Measurements from ENCODE around the gene AKAP6.

AKAP6 gene

GRCh38 chr14:32494609-32495434 lies 165.7 kb downstream of the AKAP6 start:
- no peak for DNase-seq

GRCh38 chr14:32495435-32495734 lies 166.3 kb downstream of the AKAP6 start:
- no peak for DNase-seq

GRCh38 chr14:32497248-32497647 lies 168.2 kb downstream of the AKAP6 start:
- DNase-seq, result no peak

DNA sequence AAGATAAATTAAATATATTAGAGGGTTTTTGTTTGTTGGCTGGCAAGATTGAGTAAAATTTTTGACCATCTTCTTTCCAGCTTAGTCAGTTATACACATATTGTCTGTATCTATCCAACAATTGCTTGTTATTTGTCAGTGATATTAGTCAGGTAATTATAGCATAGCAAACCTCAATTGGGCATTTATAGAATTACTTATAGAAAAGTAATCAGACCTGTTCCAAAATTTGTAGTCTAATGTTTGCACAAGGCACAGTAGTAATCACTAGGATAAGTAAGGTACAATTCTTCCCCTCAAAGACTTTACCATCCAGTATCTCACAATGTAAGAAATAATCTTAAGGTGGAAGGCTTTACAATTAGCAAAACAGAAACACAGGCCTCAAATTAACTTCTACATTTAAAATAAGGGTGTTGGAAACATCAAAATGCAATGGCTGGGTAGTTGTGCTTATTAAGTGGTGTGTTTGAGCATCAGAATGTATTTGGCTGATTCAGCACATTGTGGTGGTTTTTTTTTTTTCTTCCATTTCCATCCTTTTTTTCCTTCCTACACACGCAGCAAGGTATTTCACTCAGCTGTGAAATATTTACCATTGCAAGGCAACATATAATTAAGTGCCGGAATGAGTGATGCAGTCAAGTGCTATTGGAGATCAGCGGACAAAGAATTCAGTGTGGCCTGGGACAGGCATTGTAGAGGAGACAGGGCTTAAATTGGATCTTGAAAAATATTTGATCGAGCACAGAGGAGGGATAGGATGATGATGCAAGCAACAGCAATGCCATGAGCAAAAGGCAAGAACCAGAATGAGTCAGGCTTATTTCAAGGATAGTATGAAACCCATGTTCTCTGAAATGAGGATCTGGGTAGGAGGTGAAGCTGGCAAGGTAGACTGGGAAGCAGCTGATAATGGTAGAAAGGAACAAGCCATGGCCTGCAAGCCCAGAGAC lies 178.2 kb downstream of the AKAP6 start:
- DNase-seq, result no peak

GRCh38 chr14:32508281-32508680 lies 179.2 kb downstream of the AKAP6 start:
- DNase-seq, result no peak

DNA sequence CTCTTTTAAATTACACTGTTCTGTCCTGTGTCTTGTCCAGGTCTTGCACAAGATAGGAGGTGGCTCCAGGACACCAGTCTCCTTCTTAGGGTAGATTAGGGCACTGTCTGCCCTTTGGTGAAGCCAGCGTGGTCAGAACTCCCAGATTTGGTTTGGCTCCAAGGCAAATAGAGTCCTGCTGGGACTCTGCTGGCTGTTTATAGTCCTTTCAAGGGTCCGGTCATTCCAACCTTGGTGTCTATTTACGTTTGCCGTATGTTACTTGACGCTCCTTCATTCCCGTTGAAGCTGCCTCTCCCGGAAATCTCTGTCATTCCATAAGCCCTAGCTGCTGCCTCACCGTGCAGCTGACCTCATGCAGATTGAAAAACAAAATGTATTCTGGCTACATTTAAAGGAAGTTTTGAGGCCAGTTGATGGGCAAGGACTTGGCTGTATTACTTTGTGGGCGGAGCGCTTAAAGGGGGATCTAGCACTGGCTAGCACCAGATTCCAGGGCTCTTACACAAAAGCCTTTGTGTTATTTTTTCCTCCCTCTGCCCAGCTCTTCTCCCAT lies 180.6 kb downstream of the AKAP6 start:
- no peak for DNase-seq

GRCh38 chr14:32510815-32511214 lies 181.7 kb downstream of the AKAP6 start:
- DNase-seq, result no peak

DNA sequence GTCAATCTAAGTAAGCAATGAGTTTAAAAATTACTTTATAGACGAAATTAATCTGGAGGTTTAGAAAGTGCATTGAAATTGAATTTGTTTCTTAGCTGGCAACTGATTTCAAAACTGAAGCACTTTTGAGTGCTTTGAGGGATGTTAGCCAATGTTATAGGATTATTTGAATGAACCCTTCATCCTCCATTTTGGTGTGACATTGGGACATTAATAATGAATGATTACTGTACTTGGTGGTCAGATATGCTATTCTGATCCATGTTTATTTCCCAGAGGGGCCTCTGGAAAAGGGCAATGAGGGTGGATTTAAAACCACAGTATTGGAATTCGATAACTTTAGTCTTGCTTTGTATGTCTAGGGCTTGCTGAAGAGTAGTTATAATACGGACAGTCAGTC lies 183.2 kb downstream of the AKAP6 start:
- DNase-seq, result no peak

DNA sequence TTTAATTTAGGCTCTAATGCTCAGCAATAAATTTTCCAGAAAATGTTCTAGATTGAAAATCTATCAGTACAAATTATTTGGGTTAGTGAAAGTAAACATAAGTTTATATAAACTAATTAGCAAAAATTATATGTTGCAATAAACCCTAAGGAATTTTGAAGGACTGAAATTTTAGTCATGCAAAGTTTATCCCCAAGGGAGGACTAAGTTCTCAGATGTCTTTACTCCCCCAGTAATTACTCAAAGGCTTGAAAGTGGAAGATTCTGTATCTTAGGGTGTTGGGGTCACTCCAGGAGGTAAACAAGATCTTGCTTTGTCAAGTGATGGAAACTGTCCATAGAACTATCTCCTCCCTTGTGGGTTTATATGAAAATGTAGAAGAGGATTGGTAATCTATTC lies 183.7 kb downstream of the AKAP6 start:
- no peak for DNase-seq

- no peak for DNase-seq
These were observed 184.5 kb downstream of the AKAP6 start for GRCh38 chr14:32513571-32514009.

DNA sequence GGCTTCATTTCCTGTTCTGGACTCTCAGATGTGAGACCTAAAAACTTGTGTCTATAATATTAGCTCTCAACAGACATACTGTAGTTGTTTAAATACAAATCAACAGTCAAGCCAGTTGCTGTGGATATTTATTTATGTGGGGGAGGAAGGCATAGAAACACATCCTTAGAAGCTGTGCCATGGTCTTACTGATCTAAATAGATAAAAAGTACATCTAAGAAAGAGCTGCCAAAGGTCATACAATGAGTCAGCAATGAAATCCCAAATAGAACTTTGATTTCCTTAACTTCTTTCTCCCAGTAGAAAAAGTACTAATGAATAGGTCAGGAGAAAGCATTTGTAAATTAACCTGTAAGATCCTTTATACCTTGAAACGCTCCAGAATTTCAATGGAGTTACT lies 185.1 kb downstream of the AKAP6 start:
- no peak for DNase-seq

- DNase-seq, result no peak
These were observed 185.6 kb downstream of the AKAP6 start for GRCh38 chr14:32514681-32515080.

- no peak for DNase-seq
These were observed 195.7 kb downstream of the AKAP6 start for GRCh38 chr14:32524609-32525375.

DNA sequence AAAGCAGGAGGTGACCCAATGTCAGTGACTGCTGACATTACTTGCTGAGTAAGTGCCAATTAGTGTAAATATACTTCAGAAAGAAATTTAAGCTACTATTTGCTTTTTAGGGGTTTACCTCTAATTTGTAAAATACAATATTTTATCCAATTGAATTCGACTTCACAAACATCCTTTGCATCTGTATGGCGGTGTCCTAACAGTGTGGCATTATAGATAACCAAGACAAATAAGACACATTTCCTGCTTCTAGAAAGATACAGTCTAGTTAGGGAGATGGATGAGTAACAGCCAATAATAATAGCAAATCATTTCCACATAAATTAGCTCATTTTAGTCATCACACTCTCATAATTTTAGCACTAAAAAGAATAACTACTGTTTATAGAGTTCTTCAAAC lies 196.5 kb downstream of the AKAP6 start:
- no peak for DNase-seq

DNA sequence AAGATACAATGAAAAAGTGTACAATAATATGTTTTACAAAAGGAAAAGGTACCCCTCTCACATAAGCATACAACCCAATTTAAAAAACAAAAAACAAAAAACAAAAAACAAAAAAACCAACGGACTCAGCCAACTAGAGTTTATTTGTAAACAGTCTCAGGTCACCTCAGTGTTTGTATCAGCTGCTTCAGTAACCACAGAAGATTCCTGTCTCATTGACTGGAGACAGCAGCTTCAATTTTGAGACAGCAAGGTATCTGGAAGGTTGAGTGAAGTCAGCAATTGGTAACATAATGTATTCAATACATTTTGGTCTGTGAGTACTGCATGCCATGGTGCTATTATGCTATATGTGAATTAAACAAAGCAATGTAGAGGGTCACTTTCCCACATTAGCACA lies 201.7 kb downstream of the AKAP6 start:
- no peak for DNase-seq

GRCh38 chr14:32531942-32532515 lies 202.9 kb downstream of the AKAP6 start:
- no peak for DNase-seq

DNA sequence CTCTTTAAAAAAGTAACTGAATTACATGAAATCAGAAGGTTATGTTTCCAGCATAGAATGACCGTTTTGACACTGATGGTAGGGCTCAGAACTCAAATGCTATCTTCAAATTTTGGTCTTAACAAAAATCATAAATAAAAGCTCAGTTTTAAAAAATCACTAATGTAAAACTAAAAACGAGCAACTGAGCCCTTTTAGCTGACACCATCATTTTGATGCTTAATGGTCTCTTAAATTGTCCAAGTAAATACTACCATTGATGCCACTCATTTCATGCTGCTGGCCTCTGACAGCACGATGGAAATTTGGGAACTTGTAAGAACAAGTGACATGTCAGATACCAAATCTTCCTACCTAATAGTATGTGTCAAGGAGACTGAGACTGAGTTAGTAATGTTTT lies 205.0 kb downstream of the AKAP6 start:
- DNase-seq, result no peak

- DNase-seq, result no peak
These were observed 207.1 kb downstream of the AKAP6 start for GRCh38 chr14:32536175-32536574.

GRCh38 chr14:32537166-32537565 lies 208.1 kb downstream of the AKAP6 start:
- no peak for DNase-seq

- no peak for DNase-seq
These were observed 213.4 kb downstream of the AKAP6 start for GRCh38 chr14:32542507-32542906.

GRCh38 chr14:32545095-32545494 lies 216.0 kb downstream of the AKAP6 start:
- no peak for DNase-seq

DNA sequence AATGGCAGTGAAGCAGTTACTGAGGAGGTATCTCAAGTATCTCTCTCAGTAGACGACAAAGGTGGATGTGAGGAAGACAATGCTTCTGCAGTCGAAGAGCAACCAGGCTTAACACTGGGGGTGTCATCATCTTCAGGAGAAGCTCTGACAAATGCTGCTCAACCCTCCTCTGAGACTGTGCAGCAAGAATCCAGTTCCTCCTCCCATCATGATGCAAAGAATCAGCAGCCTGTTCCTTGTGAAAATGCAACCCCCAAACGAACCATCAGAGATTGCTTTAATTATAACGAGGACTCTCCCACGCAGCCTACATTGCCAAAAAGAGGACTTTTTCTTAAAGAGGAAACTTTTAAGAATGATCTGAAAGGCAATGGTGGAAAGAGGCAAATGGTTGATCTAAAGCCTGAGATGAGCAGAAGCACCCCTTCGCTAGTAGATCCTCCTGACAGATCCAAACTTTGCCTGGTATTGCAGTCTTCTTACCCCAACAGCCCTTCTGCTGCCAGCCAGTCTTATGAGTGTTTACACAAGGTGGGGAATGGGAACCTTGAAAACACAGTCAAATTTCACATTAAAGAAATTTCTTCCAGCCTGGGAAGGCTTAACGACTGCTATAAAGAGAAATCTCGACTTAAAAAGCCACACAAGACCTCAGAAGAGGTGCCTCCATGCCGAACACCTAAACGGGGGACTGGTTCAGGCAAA lies 216.6 kb downstream of the AKAP6 start:
- DNase-seq, result no peak

All from NCI-H2107 (cell line).